Neuron (in vitro differentiated cells): Measurements from ENCODE around the gene TTC39C.
A peak's percentile ranks its signal among the peaks of the same experiment; 100 is the strongest.

ENCODE experiments used
- H2AFZ ChIP-seq: one replicate; pipeline ENCODE4 v1.6.1; 2013; ENCODE audit warnings: low read depth, mild to moderate bottlenecking, inconsistent platforms, low read length, moderate library complexity
- H3K27me3 ChIP-seq: one replicate; pipeline ENCODE4 v1.6.1; 2013; ENCODE audit warnings: low read length; ENCODE audit not compliant: insufficient read depth
- H3K36me3 ChIP-seq: one replicate; pipeline ENCODE4 v1.6.1; 2013; ENCODE audit warnings: low read length; ENCODE audit not compliant: insufficient read depth
- H3K4me1 ChIP-seq: one replicate; pipeline ENCODE4 v1.6.1; 2013; ENCODE audit warnings: low read length; ENCODE audit not compliant: insufficient read depth
- H3K4me3 ChIP-seq: 2 replicates; pipeline ENCODE4 v1.5.1; 2013; ENCODE audit warnings: mild to moderate bottlenecking, low read length, moderate library complexity
- H3K9me3 ChIP-seq: one replicate; pipeline ENCODE4 v1.6.1; 2013; ENCODE audit warnings: low read length

Gene TTC39C

GRCh38 chr18:24014062-24014985 is at the start of gene TTC39C:
Gene TTC39C (plus strand): TSS chr18:24014754. CDS start chr18:24014872, 118 bp downstream.
- peak within 1 kb of the TSS; percentile 92 for H2AFZ ChIP-seq

GRCh38 chr18:23966909-23967308 is 47.6 kb upstream of the TTC39C start:
- H3K9me3 ChIP-seq, result no peaks in the 10 kb centered on the region

More at GRCh38 chr18:24014062-24014985, at the start of gene TTC39C:
- Histone ChIP-seq H3K9me3 (no peaks in the 10 kb centered on the region), H3K4me1 (peaks cover 10% of the 10 kb centered on the region), H3K36me3 (no peaks in the 10 kb centered on the region), H3K4me3 (peak within 1 kb of the TSS; percentile 92), H3K27me3 (peaks cover 21% of the 10 kb centered on the region)

DNA sequence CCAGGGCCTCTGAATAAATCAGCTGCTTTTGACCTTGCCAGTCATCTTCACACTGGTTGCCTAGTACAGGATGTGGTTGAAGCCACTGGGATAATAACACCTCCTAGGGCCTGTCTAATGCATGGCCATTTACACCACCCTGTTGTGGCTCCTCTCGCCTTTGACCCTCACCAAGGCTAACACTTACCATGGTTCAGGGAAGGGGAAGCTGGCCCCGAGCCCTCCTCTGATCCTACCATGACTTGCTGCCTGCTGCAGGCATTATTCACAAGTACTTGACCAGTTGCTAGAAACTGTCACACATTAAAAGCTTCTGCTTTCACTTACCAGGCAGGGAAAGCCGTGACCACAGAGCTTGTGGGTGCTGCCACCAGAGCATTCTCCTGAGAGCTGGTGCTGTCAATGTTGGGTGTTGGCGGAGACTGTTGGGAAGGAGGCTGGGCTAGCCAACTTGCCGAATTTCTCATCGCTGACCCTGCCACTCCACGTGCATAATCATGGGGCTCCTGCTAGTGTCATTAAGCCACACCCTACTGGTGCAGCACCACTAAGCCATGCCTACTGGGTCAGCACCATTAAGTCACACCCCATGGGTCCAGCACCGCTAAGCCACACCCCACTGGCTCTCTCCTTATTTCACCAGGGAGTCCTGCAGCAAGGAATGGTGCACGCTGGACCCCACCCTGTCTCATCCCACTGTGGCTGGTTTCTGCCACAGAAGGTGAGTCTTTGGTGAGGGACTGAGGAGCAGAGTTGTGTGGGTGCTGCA is 47.0 kb upstream of the TTC39C start:
- Histone ChIP-seq H2AFZ (no peak overlapping the region), H3K27me3 (no peaks in the 10 kb centered on the region), H3K4me3 (no peak overlapping the region), H3K4me1 (peaks cover 7% of the 10 kb centered on the region), H3K36me3 (no peaks in the 10 kb centered on the region), H3K9me3 (no peaks in the 10 kb centered on the region)

More at GRCh38 chr18:23966909-23967308, 47.6 kb upstream of the TTC39C start:
- no peak overlapping the region for H3K4me3 ChIP-seq
- peaks cover 7% of the 10 kb centered on the region for H3K4me1 ChIP-seq
- no peak overlapping the region for H2AFZ ChIP-seq
- H3K27me3 ChIP-seq, result no peaks in the 10 kb centered on the region
- H3K36me3 ChIP-seq, result no peaks in the 10 kb centered on the region

DNA sequence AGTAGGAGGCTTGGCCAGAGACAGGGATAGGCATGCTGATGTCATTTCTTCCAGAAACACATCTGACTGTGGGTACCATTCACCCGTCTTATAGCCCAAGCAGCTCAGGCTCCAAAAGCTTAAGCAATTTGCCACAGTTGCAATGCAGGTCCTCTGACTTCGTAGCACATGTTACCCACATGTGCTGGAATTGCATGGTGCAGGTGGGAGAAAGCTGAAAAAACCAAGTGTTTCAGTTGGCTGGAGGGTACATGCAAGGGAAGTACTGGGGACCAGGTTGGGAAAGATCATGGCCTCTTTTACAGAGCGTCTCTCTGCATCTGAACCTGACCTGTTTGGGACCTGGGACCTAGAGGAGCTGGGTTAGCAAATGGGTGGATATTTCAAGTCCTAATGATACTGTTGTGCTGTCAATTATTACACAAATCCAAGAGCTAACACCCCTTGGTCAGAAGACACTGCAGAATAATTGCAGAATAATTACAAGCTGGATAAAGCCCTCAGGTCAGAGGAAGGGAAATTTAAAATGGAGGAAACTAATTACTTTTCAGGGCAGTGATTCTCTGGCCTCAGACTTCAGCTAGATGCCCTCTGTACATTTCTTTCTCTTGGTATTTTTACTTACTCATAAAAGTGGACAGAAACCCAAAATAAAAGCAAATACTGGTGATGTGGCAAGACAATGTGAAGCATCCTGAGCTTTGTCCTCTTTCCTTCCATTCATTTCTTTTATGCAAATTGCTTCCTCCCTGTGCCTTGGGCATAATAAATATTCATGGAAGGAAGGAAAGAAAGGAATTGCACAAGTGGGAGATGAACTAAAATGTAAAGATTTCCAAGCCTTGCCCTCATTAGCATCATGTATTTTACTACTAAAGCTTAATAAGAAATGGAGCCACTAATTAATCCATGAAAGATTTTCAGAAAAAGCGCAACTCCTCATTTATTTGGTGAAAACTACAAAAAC is 45.6 kb upstream of the TTC39C start:
- no peak overlapping the region for H2AFZ ChIP-seq

DNA sequence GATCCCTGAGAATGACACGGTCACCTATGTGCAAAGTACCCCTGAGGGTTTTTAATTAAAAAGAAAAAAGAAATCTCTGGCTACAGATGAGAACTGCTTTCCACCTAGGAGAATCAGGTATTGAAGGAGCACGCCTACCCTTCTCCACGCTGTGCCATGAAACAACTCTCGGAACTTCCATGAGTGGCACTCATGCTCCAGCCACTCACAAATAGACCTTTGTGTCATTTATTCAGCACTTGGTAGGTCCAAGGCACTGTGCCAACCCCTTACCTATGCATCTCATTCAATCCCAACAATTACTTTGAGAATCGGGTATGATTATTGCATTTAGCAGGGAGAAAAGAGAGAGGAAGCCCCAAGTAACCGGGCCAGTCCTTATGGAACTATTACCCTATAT is 44.9 kb upstream of the TTC39C start:
- no peak overlapping the region for H2AFZ ChIP-seq
- peaks cover 7% of the 10 kb centered on the region for H3K4me1 ChIP-seq
- no peaks in the 10 kb centered on the region for H3K27me3 ChIP-seq
- no peak overlapping the region for H3K4me3 ChIP-seq
- H3K9me3 ChIP-seq, result no peaks in the 10 kb centered on the region
- no peaks in the 10 kb centered on the region for H3K36me3 ChIP-seq

More for the DNA sequence above, 45.6 kb upstream of the TTC39C start:
- Histone ChIP-seq H3K4me3 (no peak overlapping the region), H3K4me1 (peaks cover 7% of the 10 kb centered on the region), H3K27me3 (no peaks in the 10 kb centered on the region), H3K36me3 (no peaks in the 10 kb centered on the region), H3K9me3 (no peaks in the 10 kb centered on the region)

DNA sequence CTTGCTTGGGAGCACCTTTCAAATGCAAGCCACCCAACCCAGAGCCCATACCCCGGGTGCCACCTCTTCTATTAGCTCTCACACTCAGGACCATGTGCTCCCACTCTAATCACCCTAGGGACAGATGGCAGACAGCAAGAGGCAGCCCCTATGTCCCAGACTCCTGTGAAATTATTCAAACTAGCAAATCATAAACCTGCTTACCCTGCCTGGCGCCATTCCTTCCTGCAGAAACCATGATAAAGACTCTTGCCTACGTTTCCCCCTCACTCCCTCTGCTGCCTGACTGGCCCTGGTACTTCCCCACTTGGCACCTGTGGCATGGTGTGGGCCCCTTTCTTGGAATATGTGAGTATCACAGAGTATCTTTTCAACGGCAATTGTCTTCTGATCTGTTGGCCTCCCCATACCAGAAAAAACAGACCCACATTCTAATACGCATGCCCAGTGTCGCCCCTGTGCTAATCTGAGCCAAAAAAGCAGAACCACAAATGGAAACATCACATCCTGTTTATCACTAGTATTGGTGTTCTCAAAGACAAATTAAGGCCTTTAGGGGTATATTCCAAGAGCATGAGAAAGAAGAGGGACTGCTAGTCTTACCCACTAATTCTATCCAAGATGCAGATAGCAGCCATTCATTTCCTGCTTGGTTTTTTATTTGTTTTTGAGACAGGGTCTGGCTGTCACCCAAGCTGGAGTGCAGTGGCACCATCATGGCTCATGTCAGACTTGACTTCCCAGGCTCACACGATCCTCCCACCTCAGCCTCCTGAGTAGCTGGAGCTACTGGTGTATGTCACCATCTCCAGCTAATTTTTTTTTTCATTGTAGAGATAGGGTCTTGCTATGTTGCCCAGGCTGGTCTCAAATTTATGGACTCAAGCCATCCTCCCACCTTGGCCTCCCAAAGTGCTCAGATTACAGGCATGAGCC is 44.1 kb upstream of the TTC39C start:
- Histone ChIP-seq H3K9me3 (no peaks in the 10 kb centered on the region), H2AFZ (no peak overlapping the region)

GRCh38 chr18:23971097-23971440 is 43.5 kb upstream of the TTC39C start:
- Histone ChIP-seq H2AFZ (no peak overlapping the region), H3K36me3 (no peaks in the 10 kb centered on the region), H3K9me3 (no peaks in the 10 kb centered on the region), H3K27me3 (no peaks in the 10 kb centered on the region), H3K4me3 (no peak overlapping the region), H3K4me1 (peaks cover 7% of the 10 kb centered on the region)

More for the DNA sequence above, 44.1 kb upstream of the TTC39C start:
- H3K36me3 ChIP-seq, result no peaks in the 10 kb centered on the region
- H3K27me3 ChIP-seq, result no peaks in the 10 kb centered on the region
- no peak overlapping the region for H3K4me3 ChIP-seq
- peaks cover 7% of the 10 kb centered on the region for H3K4me1 ChIP-seq

- Histone ChIP-seq H3K27me3 (no peaks in the 10 kb centered on the region), H3K9me3 (no peaks in the 10 kb centered on the region), H2AFZ (no peak overlapping the region), H3K36me3 (no peaks in the 10 kb centered on the region), H3K4me1 (peaks cover 7% of the 10 kb centered on the region), H3K4me3 (no peak overlapping the region)
Observed at GRCh38 chr18:23971666-23972230, 42.8 kb upstream of the TTC39C start.

DNA sequence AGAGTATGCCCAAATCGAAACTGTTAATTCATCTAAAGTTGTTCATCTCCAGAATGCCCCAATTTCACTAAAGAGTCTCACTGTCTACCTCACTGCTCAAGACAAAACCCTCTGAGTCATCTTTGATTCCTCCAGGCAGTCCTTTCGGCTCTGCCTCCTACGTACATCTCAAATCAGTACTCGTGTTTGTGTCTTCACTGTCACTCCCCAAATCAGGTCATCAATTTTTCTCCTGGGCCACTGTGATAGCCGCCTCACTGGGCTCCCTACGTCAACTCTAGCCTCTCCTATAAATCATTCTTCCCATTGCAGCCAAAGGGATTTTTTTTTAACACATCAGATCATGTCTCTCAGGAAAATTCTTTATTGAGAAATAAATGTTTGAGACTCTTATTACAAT is 42.1 kb upstream of the TTC39C start:
- H3K27me3 ChIP-seq, result no peaks in the 10 kb centered on the region
- H3K9me3 ChIP-seq, result no peaks in the 10 kb centered on the region
- no peak overlapping the region for H2AFZ ChIP-seq
- H3K4me1 ChIP-seq, result peaks cover 7% of the 10 kb centered on the region
- no peaks in the 10 kb centered on the region for H3K36me3 ChIP-seq
- H3K4me3 ChIP-seq, result no peak overlapping the region

- Histone ChIP-seq H3K9me3 (no peaks in the 10 kb centered on the region), H3K36me3 (no peaks in the 10 kb centered on the region), H3K27me3 (no peaks in the 10 kb centered on the region), H2AFZ (no peak overlapping the region), H3K4me1 (peaks cover 14% of the 10 kb centered on the region), H3K4me3 (no peak overlapping the region)
Observed at GRCh38 chr18:23977103-23977502, 37.5 kb upstream of the TTC39C start.

- Histone ChIP-seq H3K4me3 (no peak overlapping the region), H3K9me3 (no peaks in the 10 kb centered on the region), H2AFZ (no peak overlapping the region), H3K27me3 (no peaks in the 10 kb centered on the region), H3K36me3 (no peaks in the 10 kb centered on the region), H3K4me1 (peaks cover 21% of the 10 kb centered on the region)
Observed at GRCh38 chr18:23977719-23978483, 36.7 kb upstream of the TTC39C start.
